Endothelial cell of umbilical vein (primary cell): ENCODE data around the gene PI4KA. TPM values are rescaled to one million over a fixed set of nuclear protein-coding genes. Genes with fewer than 3 reads are reported as not detected.

ENCODE experiments used
- BruUV-seq: library from RNA; stranded (reverse); fragments of 400-500 nt; replicated peaks from 2 replicates; lab custom pipeline; 2021; lab: Mats Ljungman, UMichigan
- CTCF ChIA-PET: fragments of 300-600, 350-600 bp; sonication (Branson Sonifier 250); formaldehyde crosslinking; loops from one replicate; lab custom pipeline; 2021; ENCODE audit warnings: antibody characterized with exemption, inconsistent platforms; lab: Charles Lee
- POLR2A ChIA-PET: fragments of 300-600, 350-600 bp; sonication (Branson Sonifier 250); formaldehyde crosslinking; loops from one replicate; lab custom pipeline; 2021; ENCODE audit warnings: antibody characterized with exemption, inconsistent platforms; lab: Charles Lee
- DNase-seq: peaks from one replicate; pipeline ENCODE4 v3.0.0-alpha.2; 2011; ENCODE audit warnings: low read depth, low spot score
- FAIRE-seq: peaks from 2 replicates; lab custom pipeline; 2011; peaks lifted over from hg19 to GRCh38; lab: Jason Lieb, UNC
- H2AFZ ChIP-seq: 2 replicates; pipeline ENCODE4 v1.6.0; 2012; ENCODE audit warnings: low read depth, low read length, control low read depth, inconsistent platforms
- H3K27ac ChIP-seq: 2 replicates; pipeline ENCODE4 v1.5.1; 2011; ENCODE audit warnings: low read depth, mild to moderate bottlenecking, control low read depth, low read length, moderate library complexity; ENCODE audit not compliant: insufficient read depth
- H3K27me3 ChIP-seq, 2 experiments: 2 replicates each; pipeline versions ENCODE4 v1.6.0 to v1.6.1; 2011; ENCODE audit warnings: low read length in 2 of 2, mixed read lengths in 1 of 2; ENCODE audit not compliant: control insufficient read depth in 2 of 2, insufficient read depth in 2 of 2
- H3K36me3 ChIP-seq, 2 experiments: 2 replicates in 1 of 2; 3 replicates in 1 of 2; pipeline ENCODE4 v1.5.1; 2011; ENCODE audit warnings: low read length in 2 of 2, mild to moderate bottlenecking in 1 of 2, moderate library complexity in 1 of 2; ENCODE audit not compliant: control insufficient read depth in 2 of 2, insufficient read depth in 2 of 2; ENCODE audit errors: extremely low read depth in 1 of 2
- H3K4me1 ChIP-seq: 3 replicates; pipeline ENCODE4 v1.5.1; 2011; ENCODE audit warnings: mild to moderate bottlenecking, low read length; ENCODE audit not compliant: control insufficient read depth, insufficient read depth; ENCODE audit errors: extremely low read depth
- H3K4me2 ChIP-seq: 2 replicates; pipeline ENCODE4 v1.6.1; 2011; ENCODE audit warnings: low read length, control low read depth, mixed read lengths; ENCODE audit not compliant: insufficient read depth
- H3K4me3 ChIP-seq, 3 experiments: fragments of 200-600 bp in 1 of 3; sonication (generic), shearing (Covaris generic) in 1 of 3; replicated peaks in 1 of 3; 2 replicates each; pipeline ENCODE4 v1.5.1; 2011 to 2016; ENCODE audit warnings: control low read depth in 3 of 3, low read length in 3 of 3, mild to moderate bottlenecking in 2 of 3, inconsistent platforms in 1 of 3, low read depth in 1 of 3, moderate library complexity in 1 of 3; ENCODE audit not compliant: insufficient read depth in 1 of 3
- H3K79me2 ChIP-seq: 2 replicates; pipeline ENCODE4 v1.6.0; 2012; ENCODE audit warnings: low read length, inconsistent platforms; ENCODE audit not compliant: control insufficient read depth, insufficient read depth
- H3K9ac ChIP-seq: replicated peaks from 2 replicates; pipeline ENCODE3; 2011; ENCODE audit warnings: low read length, control low read depth; ENCODE audit not compliant: insufficient read depth; ENCODE audit errors: extremely low read depth
- H3K9me1 ChIP-seq: replicated peaks from 3 replicates; pipeline ENCODE4 v1.6.0; 2011; ENCODE audit warnings: mild to moderate bottlenecking, low read length; ENCODE audit not compliant: control insufficient read depth, insufficient read depth; ENCODE audit errors: extremely low read depth
- H3K9me3 ChIP-seq: replicated peaks from 2 replicates; pipeline ENCODE4 v1.5.1; 2012; ENCODE audit warnings: low read length, inconsistent platforms; ENCODE audit not compliant: control insufficient read depth, insufficient read depth
- H4K20me1 ChIP-seq: replicated peaks from 2 replicates; pipeline ENCODE3; 2011; ENCODE audit warnings: mild to moderate bottlenecking, low read length; ENCODE audit not compliant: control insufficient read depth, insufficient read depth; ENCODE audit errors: extremely low read depth
- CTCF ChIP-seq, 2 donors: IDR thresholded peaks; 1 replicate in 1 of 2; 2 replicates in 1 of 2; pipeline ENCODE4 v1.5.1; 2011; ENCODE audit warnings: low read length in 2 of 2, mild to moderate bottlenecking in 2 of 2, moderate library complexity in 2 of 2, control low read depth in 1 of 2, inconsistent platforms in 1 of 2, low read depth in 1 of 2; ENCODE audit not compliant: insufficient read depth in 1 of 2; ENCODE audit errors: extremely low read depth in 1 of 2
- EZH2 ChIP-seq: IDR thresholded peaks from 2 replicates; pipeline ENCODE4 v1.6.1; 2012; ENCODE audit warnings: borderline replicate concordance, low read depth, mild to moderate bottlenecking, moderate library complexity, low read length, inconsistent platforms; ENCODE audit not compliant: severe bottlenecking
- FOS ChIP-seq: IDR thresholded peaks from 2 replicates; pipeline ENCODE4 v1.6.1; 2011; ENCODE audit warnings: mild to moderate bottlenecking, low read length, moderate library complexity, borderline replicate concordance; ENCODE audit not compliant: insufficient read depth
- GATA2 ChIP-seq: IDR thresholded peaks from 2 replicates; pipeline ENCODE4 v1.7.0; 2011; ENCODE audit warnings: low read depth, mild to moderate bottlenecking, moderate library complexity, mixed read lengths, low read length; ENCODE audit not compliant: insufficient read length, insufficient read depth
- JUN ChIP-seq: IDR thresholded peaks from 2 replicates; pipeline ENCODE4 v1.6.1; 2011; ENCODE audit warnings: borderline replicate concordance, low read depth; ENCODE audit not compliant: insufficient read length, insufficient read depth
- MAX ChIP-seq: IDR thresholded peaks from 2 replicates; pipeline ENCODE4 v1.6.1; 2011; ENCODE audit not compliant: insufficient read depth, insufficient read length
- MYC ChIP-seq: IDR thresholded peaks from one replicate; pipeline ENCODE4 v1.6.1; 2011; ENCODE audit warnings: mild to moderate bottlenecking, low read depth, low read length
- POLR2A ChIP-seq: IDR thresholded peaks from 2 replicates; pipeline ENCODE4 v1.6.1; 2012; ENCODE audit warnings: low read depth, mild to moderate bottlenecking, control low read depth, low read length
- POLR2AphosphoS5 ChIP-seq: IDR thresholded peaks from 2 replicates; pipeline ENCODE4 v1.6.1; 2012; ENCODE audit warnings: low read depth, mild to moderate bottlenecking, control low read depth, low read length, moderate library complexity; ENCODE audit not compliant: insufficient read depth
- dilution Hi-C: fragments of 300-500 bp; cut with MboI; formaldehyde crosslinking; loops from one replicate; pipeline ENCODE4 v1.15.0; 2019; ENCODE audit warnings: low sequenced_read_pairs; ENCODE audit not compliant: extremely low pct_ligation_motif_present
- intact Hi-C: fragments of 100-400 bp; cut with micrococcal nuclease; formaldehyde crosslinking; loops from one replicate; pipeline ENCODE4 v1.10.0; 2022
- polyA plus RNA-seq, 4 experiments: library from polyadenylated mRNA; depleted of rRNA in 3 of 4; stranded (reverse) in 3 of 4; unstranded in 1 of 4; fragments of >200 nt; gene quantifications; 2 replicates each; pipeline versions ENCODE4 v1.2.1 to v1.2.3, GENCODE V29; 2011 to 2012; ENCODE audit warnings: missing spikeins in 1 of 4
- total RNA-seq: library from RNA; stranded (reverse); gene quantifications from 2 replicates; pipeline ENCODE4 v1.2.3, GENCODE V29; 2021

The PI4KA gene
- total and polyA plus RNA-seq, 2 donors (not counting 3 experiments of a cell fraction or from before 2014, with no cell fraction given): 28.9 to 56.4 TPM

- H3K9me3 ChIP-seq: no peaks in the 10 kb centered on the region
- no peaks in the 10 kb centered on the region for H3K79me2 ChIP-seq
- no peak for FAIRE-seq
- POLR2A ChIA-PET: no interaction called here
- H4K20me1 ChIP-seq: no peaks in the 10 kb centered on the region
- H3K27me3 ChIP-seq: no peaks in the 10 kb centered on the region
- no peak overlapping the region for H2AFZ ChIP-seq
- H3K27ac ChIP-seq: no peak overlapping the region
- H3K4me2 ChIP-seq: no peak overlapping the region
- H3K4me1 ChIP-seq: peaks cover 13% of the 10 kb centered on the region
- peaks cover 2 to 8% of the 10 kb centered on the region in 2 experiments for H3K36me3 ChIP-seq
- no peak overlapping the region for H3K9ac ChIP-seq
- intact Hi-C loops: no loop called here
- dilution Hi-C loops: no loop called here
- no TSS peak for BruUV-seq
- no peaks in the 10 kb centered on the region for H3K9me1 ChIP-seq
- no peak overlapping the region for H3K4me3 ChIP-seq
- no peak for DNase-seq
- CTCF ChIA-PET: no interaction called here
- TF ChIP-seq FOS (no peak), MYC (no peak), GATA2 (no peak), POLR2AphosphoS5 (no peak), JUN (no peak), EZH2 (no peak), MAX (no peak)
Observed at GRCh38 chr22:20748082-20748481, 110.5 kb downstream of the PI4KA start.

GRCh38 chr22:20747223-20747622 lies 111.4 kb downstream of the PI4KA start:
- no peak for DNase-seq
- no peaks in the 10 kb centered on the region for H3K27me3 ChIP-seq
- peaks cover 2 to 8% of the 10 kb centered on the region in 2 experiments for H3K36me3 ChIP-seq
- H3K27ac ChIP-seq: no peak overlapping the region
- TF ChIP-seq CTCF (IDR thresholded peaks at IDR 0.05; ENCODE audit: extremely low read depth in 1 of 2, insufficient read depth in 1 of 2, low read depth in 1 of 2, low read length in 2 of 2) (no peak), POLR2AphosphoS5 (no peak), JUN (no peak), POLR2A (no peak), EZH2 (no peak), GATA2 (no peak), MYC (no peak)
- ChIA-PET CTCF (interaction anchor here (0.7 to 1.6 kb wide), 2 partner anchors 10 to 14 kb away, joined by 3 read pairs; no protein-coding TSS in a partner anchor), POLR2A (no interaction called here)
- BruUV-seq: no TSS peak
- dilution Hi-C loops: no loop called here
- no peaks in the 10 kb centered on the region for H3K9me3 ChIP-seq
- no peak overlapping the region for H2AFZ ChIP-seq
- no peak overlapping the region for H3K4me2 ChIP-seq
- intact Hi-C loops: no loop called here
- no peak overlapping the region for H3K9ac ChIP-seq
- no peaks in the 10 kb centered on the region for H4K20me1 ChIP-seq
- peaks cover 13% of the 10 kb centered on the region for H3K4me1 ChIP-seq
- FAIRE-seq: no peak
- H3K9me1 ChIP-seq: no peaks in the 10 kb centered on the region
- no peak overlapping the region for H3K4me3 ChIP-seq
- no peaks in the 10 kb centered on the region for H3K79me2 ChIP-seq
